ENCODE results near the gene ARHGEF6.
"Not testable (repeated sequence)": the region's sequence is repeated elsewhere in the genome, so short reads cannot be mapped to it uniquely, and the experiment has no call there.

Gene ARHGEF6

GRCh38 chrX:136780763-136781162, at the start of gene ARHGEF6:
ARHGEF6 (minus strand) TSS chrX:136780932; CDS start chrX:136780882, 50 bp downstream.
- peak; percentile 23 for DNase-seq

- no peak for DNase-seq
Observed at GRCh38 chrX:136829413-136829812, 48.7 kb upstream of the ARHGEF6 start.

GRCh38 chrX:136828830-136829229, 48.1 kb upstream of the ARHGEF6 start:
- DNase-seq, result no peak

GRCh38 chrX:136827026-136827425, 46.3 kb upstream of the ARHGEF6 start:
- DNase-seq, result peak; percentile 25

- no peak for DNase-seq
Observed at GRCh38 chrX:136825771-136826170, 45.0 kb upstream of the ARHGEF6 start.

GRCh38 chrX:136823175-136823574, 42.4 kb upstream of the ARHGEF6 start:
- no peak for DNase-seq

- DNase-seq, result no peak
Observed at GRCh38 chrX:136822337-136823095, 41.8 kb upstream of the ARHGEF6 start.

GRCh38 chrX:136819756-136820155, 39.0 kb upstream of the ARHGEF6 start:
- not testable (repeated sequence) for DNase-seq

GRCh38 chrX:136819031-136819703, 38.4 kb upstream of the ARHGEF6 start:
- peak; percentile 69 for DNase-seq

- no peak for DNase-seq
Observed at GRCh38 chrX:136816975-136817374, 36.2 kb upstream of the ARHGEF6 start.

- peak; percentile 83 for DNase-seq
Observed at GRCh38 chrX:136814847-136815750, 34.4 kb upstream of the ARHGEF6 start.

- peak; percentile 50 for DNase-seq
Observed at GRCh38 chrX:136812286-136812685, 31.6 kb upstream of the ARHGEF6 start.

GRCh38 chrX:136810493-136810892, 29.8 kb upstream of the ARHGEF6 start:
- peak; percentile 74 for DNase-seq

GRCh38 chrX:136806891-136807410, 26.2 kb upstream of the ARHGEF6 start:
- DNase-seq, result no peak

GRCh38 chrX:136802515-136802914, 21.8 kb upstream of the ARHGEF6 start:
- no peak for DNase-seq

GRCh38 chrX:136797787-136798186, 17.1 kb upstream of the ARHGEF6 start:
- no peak for DNase-seq

GRCh38 chrX:136795132-136795531, 14.4 kb upstream of the ARHGEF6 start:
- not testable (repeated sequence) for DNase-seq

GRCh38 chrX:136794660-136795059, 13.9 kb upstream of the ARHGEF6 start:
- DNase-seq, result not testable (repeated sequence)

- no peak for DNase-seq
Observed at GRCh38 chrX:136794080-136794479, 13.3 kb upstream of the ARHGEF6 start.

GRCh38 chrX:136789856-136790255, 9.1 kb upstream of the ARHGEF6 start:
- no peak for DNase-seq

GRCh38 chrX:136784231-136784630, 3.5 kb upstream of the ARHGEF6 start:
- DNase-seq, result peak; percentile 87

- no peak for DNase-seq
Observed at GRCh38 chrX:136783159-136783558, 2.4 kb upstream of the ARHGEF6 start.

Data from hematopoietic multipotent progenitor cell treated with erythropoietin and hydrocortisone succinate and interleukin-3 and kit ligand, for 8 days (in vitro differentiated cells).